ENCODE data around the gene BCAR1.
"Not testable (repeated sequence)": the region's sequence is repeated elsewhere in the genome, so short reads cannot be mapped to it uniquely, and the experiment has no call there.

DNA sequence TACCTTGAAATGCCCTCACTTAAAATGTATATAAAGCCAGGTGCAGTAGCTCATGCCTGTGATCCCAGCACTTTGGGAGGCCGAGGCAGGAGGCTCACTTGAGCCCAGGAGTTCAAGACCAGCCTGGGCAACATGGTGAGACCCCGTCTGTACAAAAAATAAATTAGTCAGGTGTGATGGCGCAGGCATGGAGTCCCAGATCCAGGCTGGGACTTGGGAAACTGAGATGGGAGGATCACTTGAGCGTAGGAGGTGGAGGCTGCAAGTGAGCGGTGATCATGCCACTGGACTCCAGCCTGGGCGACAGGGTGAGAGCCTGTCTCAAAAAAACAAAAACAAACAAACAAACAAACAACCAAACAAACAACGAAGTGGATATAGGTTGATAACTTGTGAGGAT, 41.9 kb downstream of the BCAR1 start:
- TF ChIP-seq, protein P1, sequence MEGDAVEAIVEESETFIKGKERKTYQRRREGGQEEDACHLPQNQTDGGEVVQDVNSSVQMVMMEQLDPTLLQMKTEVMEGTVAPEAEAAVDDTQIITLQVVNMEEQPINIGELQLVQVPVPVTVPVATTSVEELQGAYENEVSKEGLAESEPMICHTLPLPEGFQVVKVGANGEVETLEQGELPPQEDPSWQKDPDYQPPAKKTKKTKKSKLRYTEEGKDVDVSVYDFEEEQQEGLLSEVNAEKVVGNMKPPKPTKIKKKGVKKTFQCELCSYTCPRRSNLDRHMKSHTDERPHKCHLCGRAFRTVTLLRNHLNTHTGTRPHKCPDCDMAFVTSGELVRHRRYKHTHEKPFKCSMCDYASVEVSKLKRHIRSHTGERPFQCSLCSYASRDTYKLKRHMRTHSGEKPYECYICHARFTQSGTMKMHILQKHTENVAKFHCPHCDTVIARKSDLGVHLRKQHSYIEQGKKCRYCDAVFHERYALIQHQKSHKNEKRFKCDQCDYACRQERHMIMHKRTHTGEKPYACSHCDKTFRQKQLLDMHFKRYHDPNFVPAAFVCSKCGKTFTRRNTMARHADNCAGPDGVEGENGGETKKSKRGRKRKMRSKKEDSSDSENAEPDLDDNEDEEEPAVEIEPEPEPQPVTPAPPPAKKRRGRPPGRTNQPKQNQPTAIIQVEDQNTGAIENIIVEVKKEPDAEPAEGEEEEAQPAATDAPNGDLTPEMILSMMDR (IDR thresholded peaks at IDR 0.05), result not testable (repeated sequence)
- TF ChIP-seq POLR2A (IDR thresholded peaks at IDR 0.05), result not testable (repeated sequence)
